ENCODE data around the gene LRRC59. TPM values are rescaled to one million over a fixed set of nuclear protein-coding genes. Genes with fewer than 3 reads are reported as not detected.

LRRC59 gene
- total RNA-seq, 1 donor from 2014 or later = 73.9 TPM

DNA sequence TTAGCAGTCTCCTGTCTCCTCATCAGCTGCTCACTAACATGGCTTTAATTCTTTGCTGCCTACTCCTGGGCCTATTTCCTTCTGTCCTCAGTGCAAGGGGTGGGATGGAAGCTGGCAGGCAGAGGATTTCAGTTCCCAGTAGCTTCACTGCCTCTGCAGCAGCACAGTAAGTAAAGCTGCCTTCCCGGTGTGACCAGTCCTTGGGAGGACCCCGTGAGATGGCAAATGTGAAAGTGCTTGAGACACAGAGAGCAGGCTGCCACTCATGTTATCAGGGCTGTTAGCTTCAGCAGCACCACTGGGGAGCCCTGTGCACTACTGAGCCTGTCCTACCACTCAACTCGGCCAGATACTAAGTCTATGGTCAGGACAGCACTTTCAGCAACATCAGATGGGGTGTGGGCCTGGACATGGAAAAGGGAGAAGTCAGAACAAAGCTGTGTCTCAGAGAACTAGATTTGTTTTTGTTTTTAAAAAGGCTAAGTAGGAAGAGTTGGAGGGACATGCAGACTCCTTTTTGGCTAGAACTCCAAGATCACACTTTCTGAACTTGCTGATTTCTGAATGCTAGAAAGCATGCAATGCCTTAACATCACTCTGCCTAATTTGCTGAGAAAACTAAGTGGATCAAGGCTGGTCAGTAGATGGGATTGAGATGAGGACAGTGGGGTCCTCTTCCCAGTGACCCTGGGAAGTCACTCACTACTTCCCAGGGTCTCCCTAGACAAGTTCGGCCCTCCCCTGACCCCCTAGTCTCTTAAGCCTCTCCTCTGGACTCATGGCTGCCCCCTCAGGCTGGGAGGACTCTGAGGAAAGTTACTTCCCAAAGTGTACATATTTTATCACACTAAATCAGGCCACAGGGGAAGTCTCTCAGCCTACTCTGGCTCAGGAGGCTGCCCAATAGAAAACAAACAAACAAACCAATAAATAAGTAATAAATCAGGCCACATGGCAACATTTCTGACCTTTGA, 29.8 kb upstream of the LRRC59 start:
- H3K9me3 Mint-ChIP-seq (ENCODE audit: unreplicated experiment) = peaks cover 3% of the 10 kb centered on the region
- H3K4me3 Mint-ChIP-seq (ENCODE audit: unreplicated experiment) = peak overlapping the region; percentile 82
- peak overlapping the region; percentile 36 for H3K27ac Mint-ChIP-seq (ENCODE audit: unreplicated experiment)
- H3K27me3 Mint-ChIP-seq (ENCODE audit: unreplicated experiment) = peaks cover 6% of the 10 kb centered on the region
- no peaks in the 10 kb centered on the region for H3K36me3 Mint-ChIP-seq (ENCODE audit: unreplicated experiment)
- DNase-seq = peak; percentile 46
- TF ChIP-seq, protein P1, sequence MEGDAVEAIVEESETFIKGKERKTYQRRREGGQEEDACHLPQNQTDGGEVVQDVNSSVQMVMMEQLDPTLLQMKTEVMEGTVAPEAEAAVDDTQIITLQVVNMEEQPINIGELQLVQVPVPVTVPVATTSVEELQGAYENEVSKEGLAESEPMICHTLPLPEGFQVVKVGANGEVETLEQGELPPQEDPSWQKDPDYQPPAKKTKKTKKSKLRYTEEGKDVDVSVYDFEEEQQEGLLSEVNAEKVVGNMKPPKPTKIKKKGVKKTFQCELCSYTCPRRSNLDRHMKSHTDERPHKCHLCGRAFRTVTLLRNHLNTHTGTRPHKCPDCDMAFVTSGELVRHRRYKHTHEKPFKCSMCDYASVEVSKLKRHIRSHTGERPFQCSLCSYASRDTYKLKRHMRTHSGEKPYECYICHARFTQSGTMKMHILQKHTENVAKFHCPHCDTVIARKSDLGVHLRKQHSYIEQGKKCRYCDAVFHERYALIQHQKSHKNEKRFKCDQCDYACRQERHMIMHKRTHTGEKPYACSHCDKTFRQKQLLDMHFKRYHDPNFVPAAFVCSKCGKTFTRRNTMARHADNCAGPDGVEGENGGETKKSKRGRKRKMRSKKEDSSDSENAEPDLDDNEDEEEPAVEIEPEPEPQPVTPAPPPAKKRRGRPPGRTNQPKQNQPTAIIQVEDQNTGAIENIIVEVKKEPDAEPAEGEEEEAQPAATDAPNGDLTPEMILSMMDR (IDR thresholded peaks at IDR 0.05; ENCODE audit: partially characterized antibody, unreplicated experiment) = no peak
- H3K4me1 Mint-ChIP-seq (ENCODE audit: low read depth, unreplicated experiment) = peaks cover 12% of the 10 kb centered on the region

DNA sequence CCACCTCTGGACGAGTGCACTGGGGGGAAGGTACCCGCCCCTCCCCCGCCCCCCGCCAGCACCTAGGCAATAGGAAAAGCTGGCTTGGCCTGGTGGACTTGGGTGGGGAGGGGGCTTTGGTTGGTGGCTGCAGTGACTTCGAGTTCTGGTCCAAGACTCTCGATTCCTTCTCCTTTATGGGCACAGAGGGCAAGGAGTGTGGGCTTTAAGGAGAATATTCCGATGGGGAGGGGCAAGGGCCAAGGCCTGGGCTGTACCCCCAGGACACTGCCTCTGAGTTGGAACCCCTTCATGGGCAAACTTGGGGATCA, 29.1 kb upstream of the LRRC59 start:
- Mint-ChIP-seq H3K4me1 (ENCODE audit: low read depth, unreplicated experiment) (peaks cover 12% of the 10 kb centered on the region), H3K27ac (ENCODE audit: unreplicated experiment) (peak overlapping the region; percentile 36), H3K36me3 (ENCODE audit: unreplicated experiment) (no peaks in the 10 kb centered on the region), H3K9me3 (ENCODE audit: unreplicated experiment) (peaks cover 3% of the 10 kb centered on the region), H3K27me3 (ENCODE audit: unreplicated experiment) (peaks cover 6% of the 10 kb centered on the region), H3K4me3 (ENCODE audit: unreplicated experiment) (peak overlapping the region; percentile 82)
- DNase-seq = no peak
- TF ChIP-seq, protein P1 (IDR thresholded peaks at IDR 0.05; ENCODE audit: partially characterized antibody, unreplicated experiment) = no peak

DNA sequence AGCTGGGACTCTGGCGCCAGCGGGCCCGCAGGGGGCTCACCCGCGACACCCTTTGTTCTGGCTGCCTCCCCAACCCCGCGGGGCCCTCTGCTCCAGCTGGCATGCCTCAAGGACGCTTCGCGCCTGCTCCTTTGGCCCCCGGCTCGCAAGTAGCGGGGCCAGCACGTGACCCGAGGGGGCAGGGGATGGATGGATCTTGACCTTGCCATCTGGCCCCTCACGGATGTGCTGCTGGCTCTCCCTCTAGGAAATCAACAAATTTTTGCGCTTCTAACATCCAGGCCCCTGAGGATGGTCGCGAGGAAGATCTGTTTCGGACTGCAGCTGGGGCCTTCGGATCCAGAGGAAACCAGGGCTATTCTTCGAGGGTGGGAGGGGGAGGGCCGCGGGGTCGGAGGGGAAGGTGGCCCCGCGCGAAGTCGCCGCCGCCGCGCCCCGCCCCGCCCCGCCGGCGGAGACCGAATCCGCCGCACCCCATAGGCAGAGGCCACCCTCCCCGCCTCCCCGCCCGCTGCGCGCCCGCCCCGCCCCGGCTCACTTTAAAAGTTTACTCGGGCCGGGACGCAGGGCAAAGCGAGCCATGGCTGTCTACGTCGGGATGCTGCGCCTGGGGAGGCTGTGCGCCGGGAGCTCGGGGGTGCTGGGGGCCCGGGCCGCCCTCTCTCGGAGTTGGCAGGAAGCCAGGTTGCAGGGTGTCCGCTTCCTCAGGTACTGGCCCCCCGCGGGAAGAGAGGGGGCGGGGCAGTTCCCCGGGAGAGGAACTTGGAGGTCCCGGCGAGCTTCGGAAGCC, 28.6 kb upstream of the LRRC59 start, which contains the start of gene ACSF2:
Gene ACSF2, plus strand, starts transcription at position 537 of the 790 bp plus-strand sequence. Its CDS starts 44 bp downstream, at position 581.
- Mint-ChIP-seq H3K9me3 (ENCODE audit: unreplicated experiment) (peaks cover 3% of the 10 kb centered on the region), H3K27ac (ENCODE audit: unreplicated experiment) (peak within 1 kb of the TSS; percentile 96), H3K4me1 (ENCODE audit: low read depth, unreplicated experiment) (peaks cover 12% of the 10 kb centered on the region), H3K36me3 (ENCODE audit: unreplicated experiment) (no peaks in the 10 kb centered on the region), H3K27me3 (ENCODE audit: unreplicated experiment) (peaks cover 4% of the 10 kb centered on the region), H3K4me3 (ENCODE audit: unreplicated experiment) (peak within 1 kb of the TSS; percentile 89)
- TF ChIP-seq, protein P1 (IDR thresholded peaks at IDR 0.05; ENCODE audit: partially characterized antibody, unreplicated experiment) = no peak
- DNase-seq = peak; percentile 76

DNA sequence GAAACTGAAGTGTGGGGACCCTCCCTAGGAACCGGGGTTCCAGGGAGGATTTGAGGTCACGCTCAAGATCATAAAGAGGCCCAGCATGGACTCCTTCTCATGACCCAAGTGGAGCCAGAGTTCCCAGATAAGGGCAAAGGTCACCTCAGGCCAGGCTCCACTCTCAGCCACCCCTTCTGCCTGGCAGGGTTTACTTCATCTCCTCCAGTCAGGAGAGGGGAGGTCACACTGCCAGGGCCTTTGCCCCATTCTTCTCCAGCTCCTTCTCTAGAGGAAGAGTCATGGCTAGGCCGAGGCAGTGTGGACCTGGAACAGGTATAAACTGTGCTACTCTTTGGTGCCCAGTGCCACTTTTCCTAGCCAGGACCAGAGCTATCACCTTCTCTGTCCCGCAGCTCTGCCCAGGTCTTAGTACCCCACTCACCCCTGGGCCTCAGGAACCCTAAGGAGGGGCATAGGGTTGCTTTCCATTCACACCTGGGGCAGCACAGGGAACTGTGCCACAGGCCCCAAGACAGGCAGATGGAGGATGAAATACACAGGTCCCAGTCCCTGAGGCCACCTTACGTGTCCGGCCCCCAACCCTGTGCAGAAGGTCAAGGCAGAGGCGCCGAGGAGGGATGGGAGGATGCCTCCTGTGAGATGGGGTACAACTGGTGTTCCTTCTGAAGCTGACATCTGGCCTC, 27.8 kb upstream of the LRRC59 start:
- Mint-ChIP-seq H3K36me3 (ENCODE audit: unreplicated experiment) (no peaks in the 10 kb centered on the region), H3K27me3 (ENCODE audit: unreplicated experiment) (peaks cover 4% of the 10 kb centered on the region), H3K4me3 (ENCODE audit: unreplicated experiment) (peak overlapping the region; percentile 89), H3K9me3 (ENCODE audit: unreplicated experiment) (peaks cover 3% of the 10 kb centered on the region), H3K4me1 (ENCODE audit: low read depth, unreplicated experiment) (peaks cover 12% of the 10 kb centered on the region), H3K27ac (ENCODE audit: unreplicated experiment) (peak overlapping the region; percentile 96)
- no peak for DNase-seq
- TF ChIP-seq, protein P1 (IDR thresholded peaks at IDR 0.05; ENCODE audit: partially characterized antibody, unreplicated experiment) = no peak
